ENCODE results near the gene ISM1.

ISM1 gene

GRCh38 chr20:13267231-13267630 is 46.2 kb downstream of the ISM1 start:
- H3K4me3 ChIP-seq (replicated peaks; ENCODE audit: low read depth, low read length), result no peak overlapping the region
- TF ChIP-seq CTCF (IDR thresholded peaks at IDR 0.05; ENCODE audit: low read depth, low read length, missing control alignments), result no peak
- no peak for DNase-seq (ENCODE audit: extremely low read depth, low read depth)

- no peak for TF ChIP-seq CTCF (IDR thresholded peaks at IDR 0.05; ENCODE audit: low read depth, low read length, missing control alignments)
- DNase-seq (ENCODE audit: extremely low read depth, low read depth), result no peak
- H3K4me3 ChIP-seq (replicated peaks; ENCODE audit: low read depth, low read length), result no peak overlapping the region
Observed at GRCh38 chr20:13268953-13269352, 47.9 kb downstream of the ISM1 start.

- DNase-seq (ENCODE audit: extremely low read depth, low read depth), result no peak
- H3K4me3 ChIP-seq (replicated peaks; ENCODE audit: low read depth, low read length), result no peak overlapping the region
- TF ChIP-seq CTCF (IDR thresholded peaks at IDR 0.05; ENCODE audit: low read depth, low read length, missing control alignments), result no peak
Observed at GRCh38 chr20:13270211-13270610, 49.1 kb downstream of the ISM1 start.

- H3K4me3 ChIP-seq (replicated peaks; ENCODE audit: low read depth, low read length), result no peak overlapping the region
- no peak for TF ChIP-seq CTCF (IDR thresholded peaks at IDR 0.05; ENCODE audit: low read depth, low read length, missing control alignments)
- DNase-seq (ENCODE audit: extremely low read depth, low read depth), result no peak
Observed at GRCh38 chr20:13271098-13271497, 50.0 kb downstream of the ISM1 start.

- no peak for TF ChIP-seq CTCF (IDR thresholded peaks at IDR 0.05; ENCODE audit: low read depth, low read length, missing control alignments)
- no peak for DNase-seq (ENCODE audit: extremely low read depth, low read depth)
- H3K4me3 ChIP-seq (replicated peaks; ENCODE audit: low read depth, low read length), result no peak overlapping the region
Observed at GRCh38 chr20:13271977-13272975, 51.2 kb downstream of the ISM1 start.

- no peak for TF ChIP-seq CTCF (IDR thresholded peaks at IDR 0.05; ENCODE audit: low read depth, low read length, missing control alignments)
Observed at GRCh38 chr20:13274275-13274861, 53.3 kb downstream of the ISM1 start.

More at GRCh38 chr20:13274275-13274861, 53.3 kb downstream of the ISM1 start:
- no peak overlapping the region for H3K4me3 ChIP-seq (replicated peaks; ENCODE audit: low read depth, low read length)
- DNase-seq (ENCODE audit: extremely low read depth, low read depth), result no peak
